ENCODE results near the gene HIVEP3. TPM values are rescaled to one million over a fixed set of nuclear protein-coding genes. Genes with fewer than 3 reads are reported as not detected.

The HIVEP3 gene
- total and polyA plus RNA-seq, 3 donors from 2014 or later = 4.8 to 7.3 (median 7.2) TPM

GRCh38 chr1:41662765-41663437 lies 255.8 kb downstream of the HIVEP3 start:
- peak; percentile 37 for DNase-seq
- H3K9me3 ChIP-seq = no peaks in the 10 kb centered on the region
- no peaks in the 10 kb centered on the region for H3K27me3 ChIP-seq
- H3K36me3 ChIP-seq (ENCODE audit: low read depth, missing control alignments) = no peaks in the 10 kb centered on the region
- 22 to 77% methylated on average over 3 to 27 of the region's 27 CpGs for WGBS, 2 donors
- peak overlapping the region; percentile 49 to 55 for H3K4me3 ChIP-seq
- no peak for TF ChIP-seq POLR2A (IDR thresholded peaks at IDR 0.05)
- TF ChIP-seq CTCF (IDR thresholded peaks at IDR 0.05) = no peak
- peak overlapping the region; percentile 31 to 75 for H3K27ac ChIP-seq
- peaks cover 14% of the 10 kb centered on the region for H3K4me1 ChIP-seq
- intact Hi-C loops (cut with DNase I; ENCODE audit: low total_unique reads) = no loop called here

DNA sequence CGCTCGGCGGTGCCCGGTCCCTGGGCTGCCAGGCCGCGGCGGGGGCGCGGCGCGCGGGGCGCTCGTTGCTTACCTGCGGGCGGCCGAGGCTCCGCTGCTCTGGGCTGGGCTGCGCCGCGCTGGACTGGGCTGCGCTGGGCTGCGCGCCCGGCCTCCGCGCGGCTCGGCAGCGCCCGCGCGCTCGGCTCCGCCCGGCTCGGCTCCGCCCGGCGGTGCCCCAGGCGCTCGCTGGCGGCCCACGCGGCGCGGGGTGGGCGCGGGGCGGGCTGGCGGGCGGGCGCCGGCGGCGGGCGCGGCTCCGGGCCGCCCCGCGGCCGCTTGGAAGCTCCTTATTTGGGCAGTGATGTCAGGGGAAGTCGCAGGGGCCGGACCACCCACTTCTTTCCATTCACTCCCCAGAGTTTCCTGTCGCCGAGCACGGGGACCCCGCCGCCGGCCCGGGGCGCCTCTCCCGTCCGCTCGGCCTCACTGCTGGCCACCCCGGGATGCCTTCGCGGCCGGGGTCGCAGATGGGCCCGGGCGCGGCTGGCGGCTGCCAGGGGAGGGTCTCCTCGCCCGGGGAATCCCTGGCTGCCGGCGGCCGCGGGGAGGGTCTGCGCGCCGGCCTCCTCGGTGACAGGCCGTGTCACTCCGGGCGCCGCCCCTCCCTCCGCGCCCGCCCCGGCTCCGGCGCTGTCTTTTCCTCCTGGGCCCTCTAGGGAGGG lies 256.5 kb downstream of the HIVEP3 start:
- Histone ChIP-seq H3K9me3 (no peaks in the 10 kb centered on the region), H3K4me1 (peaks cover 14% of the 10 kb centered on the region), H3K36me3 (ENCODE audit: low read depth, missing control alignments) (no peaks in the 10 kb centered on the region), H3K4me3 (peak overlapping the region; percentile 50 to 55), H3K27ac (peak overlapping the region; percentile 31 to 75), H3K27me3 (no peaks in the 10 kb centered on the region)
- peak; percentile 65 for DNase-seq
- no peak for TF ChIP-seq CTCF (IDR thresholded peaks at IDR 0.05)
- TF ChIP-seq POLR2A (IDR thresholded peaks at IDR 0.05) = no peak
- intact Hi-C loops (cut with DNase I; ENCODE audit: low total_unique reads) = no loop called here
- WGBS, 2 donors = 0% methylated on average over 25 of the region's 105 CpGs; no CpG with 5 or more reads in 1 of the 2 donors

GRCh38 chr1:41661428-41662060 lies 257.2 kb downstream of the HIVEP3 start:
- H3K36me3 ChIP-seq (ENCODE audit: low read depth, missing control alignments) = no peaks in the 10 kb centered on the region
- H3K4me3 ChIP-seq = peak overlapping the region; percentile 50
- DNase-seq = no peak
- 1% methylated on average over 44 of the region's 44 CpGs; no CpG with 5 or more reads in 1 of the 2 donors for WGBS, 2 donors
- peaks cover 14% of the 10 kb centered on the region for H3K4me1 ChIP-seq
- no peaks in the 10 kb centered on the region for H3K27me3 ChIP-seq
- no peak for TF ChIP-seq CTCF (IDR thresholded peaks at IDR 0.05)
- TF ChIP-seq POLR2A (IDR thresholded peaks at IDR 0.05) = no peak
- no peaks in the 10 kb centered on the region for H3K9me3 ChIP-seq
- intact Hi-C loops (cut with DNase I; ENCODE audit: low total_unique reads) = no loop called here
- no peak overlapping the region for H3K27ac ChIP-seq

GRCh38 chr1:41660570-41661427 lies 257.9 kb downstream of the HIVEP3 start:
- intact Hi-C loops (cut with DNase I; ENCODE audit: low total_unique reads) = no loop called here
- H3K27me3 ChIP-seq = no peaks in the 10 kb centered on the region
- peaks cover 14% of the 10 kb centered on the region for H3K4me1 ChIP-seq
- H3K27ac ChIP-seq = no peak overlapping the region
- no peaks in the 10 kb centered on the region for H3K36me3 ChIP-seq (ENCODE audit: low read depth, missing control alignments)
- TF ChIP-seq CTCF (IDR thresholded peaks at IDR 0.05) (no peak), POLR2A (IDR thresholded peaks at IDR 0.05) (no peak)
- 54 to 55% methylated on average over 5 of the region's 5 CpGs for WGBS, 2 donors
- no peaks in the 10 kb centered on the region for H3K9me3 ChIP-seq
- no peak for DNase-seq
- H3K4me3 ChIP-seq = no peak overlapping the region
